ENCODE data around the gene METTL8.

The METTL8 gene

GRCh38 chr2:171480908-171481307 is 47.1 kb upstream of the METTL8 start:
- Histone ChIP-seq H3K27me3 (ENCODE audit: insufficient read depth, low read length, poor library complexity, severe bottlenecking) (no peaks in the 10 kb centered on the region), H4K20me1 (ENCODE audit: insufficient read depth, low read length, poor library complexity, severe bottlenecking) (no peaks in the 10 kb centered on the region), H3K9me2 (replicated peaks; ENCODE audit: low read depth, low read length) (no peaks in the 10 kb centered on the region), H3K9me3 (ENCODE audit: insufficient read depth, low read depth, low read length) (no peaks in the 10 kb centered on the region), H3K36me3 (ENCODE audit: insufficient read depth, low read length) (peaks cover 47% of the 10 kb centered on the region), H3K4me1 (ENCODE audit: insufficient read depth, low read length, poor library complexity, severe bottlenecking) (peaks cover 6% of the 10 kb centered on the region), H3K4me2 (ENCODE audit: low read depth, low read length, poor library complexity, severe bottlenecking) (no peak overlapping the region), H3K79me2 (ENCODE audit: insufficient read depth, low read length) (no peaks in the 10 kb centered on the region), H3K4me3 (ENCODE audit: low read length, poor library complexity, severe bottlenecking) (no peak overlapping the region), H3K9ac (ENCODE audit: low read depth, low read length, poor library complexity, severe bottlenecking) (no peak overlapping the region), H3F3A (ENCODE audit: low read depth) (no peaks in the 10 kb centered on the region), H2AFZ (ENCODE audit: low read length) (no peak overlapping the region)
- TF ChIP-seq CTCF (conservative IDR thresholded peaks at IDR 0.05; ENCODE audit: low read length), result no peak
- TF ChIP-seq EZH2phosphoT487 (IDR thresholded peaks at IDR 0.05; ENCODE audit: borderline replicate concordance), result no peak

GRCh38 chr2:171479154-171479814 is 45.5 kb upstream of the METTL8 start:
- Histone ChIP-seq H3K9me3 (ENCODE audit: insufficient read depth, low read depth, low read length) (no peaks in the 10 kb centered on the region), H3K9me2 (replicated peaks; ENCODE audit: low read depth, low read length) (no peaks in the 10 kb centered on the region), H3K9ac (ENCODE audit: low read depth, low read length, poor library complexity, severe bottlenecking) (no peak overlapping the region), H3K4me2 (ENCODE audit: low read depth, low read length, poor library complexity, severe bottlenecking) (no peak overlapping the region), H3K79me2 (ENCODE audit: insufficient read depth, low read length) (no peaks in the 10 kb centered on the region), H4K20me1 (ENCODE audit: insufficient read depth, low read length, poor library complexity, severe bottlenecking) (no peaks in the 10 kb centered on the region), H2AFZ (ENCODE audit: low read length) (no peak overlapping the region), H3K27me3 (ENCODE audit: insufficient read depth, low read length, poor library complexity, severe bottlenecking) (no peaks in the 10 kb centered on the region), H3K4me1 (ENCODE audit: insufficient read depth, low read length, poor library complexity, severe bottlenecking) (no peaks in the 10 kb centered on the region), H3F3A (ENCODE audit: low read depth) (no peaks in the 10 kb centered on the region), H3K36me3 (ENCODE audit: insufficient read depth, low read length) (peaks cover 54% of the 10 kb centered on the region), H3K4me3 (ENCODE audit: low read length, poor library complexity, severe bottlenecking) (no peak overlapping the region)
- TF ChIP-seq CTCF (conservative IDR thresholded peaks at IDR 0.05; ENCODE audit: low read length) (no peak), EZH2phosphoT487 (IDR thresholded peaks at IDR 0.05; ENCODE audit: borderline replicate concordance) (no peak)

GRCh38 chr2:171478345-171478744 is 44.6 kb upstream of the METTL8 start:
- Histone ChIP-seq H3K36me3 (ENCODE audit: insufficient read depth, low read length) (peaks cover 59% of the 10 kb centered on the region), H3K9me2 (replicated peaks; ENCODE audit: low read depth, low read length) (no peaks in the 10 kb centered on the region), H3K4me3 (ENCODE audit: low read length, poor library complexity, severe bottlenecking) (no peak overlapping the region), H3K9me3 (ENCODE audit: insufficient read depth, low read depth, low read length) (no peaks in the 10 kb centered on the region), H3K4me1 (ENCODE audit: insufficient read depth, low read length, poor library complexity, severe bottlenecking) (no peaks in the 10 kb centered on the region), H2AFZ (ENCODE audit: low read length) (no peak overlapping the region), H3K9ac (ENCODE audit: low read depth, low read length, poor library complexity, severe bottlenecking) (no peak overlapping the region), H4K20me1 (ENCODE audit: insufficient read depth, low read length, poor library complexity, severe bottlenecking) (no peaks in the 10 kb centered on the region), H3K27me3 (ENCODE audit: insufficient read depth, low read length, poor library complexity, severe bottlenecking) (no peaks in the 10 kb centered on the region), H3F3A (ENCODE audit: low read depth) (no peaks in the 10 kb centered on the region), H3K4me2 (ENCODE audit: low read depth, low read length, poor library complexity, severe bottlenecking) (no peak overlapping the region), H3K79me2 (ENCODE audit: insufficient read depth, low read length) (no peaks in the 10 kb centered on the region)
- TF ChIP-seq EZH2phosphoT487 (IDR thresholded peaks at IDR 0.05; ENCODE audit: borderline replicate concordance) (no peak), CTCF (conservative IDR thresholded peaks at IDR 0.05; ENCODE audit: low read length) (no peak)
